GM12878 (cell line): ENCODE measurements around the gene LILRB4. TPM values are rescaled to one million over a fixed set of nuclear protein-coding genes. Genes with fewer than 3 reads are reported as not detected.

Source experiments
- ATAC-seq: fragments of 200-7000 bp; cut with Tn5 transposase; 3 replicates; pipeline ENCODE4 v1.9.1; 2020; ENCODE audit warnings: mild to moderate bottlenecking, moderate library complexity
- BruUV-seq: library from RNA; stranded (reverse); fragments of 400-500 nt; replicated peaks from 2 replicates; lab custom pipeline; 2021; lab: Mats Ljungman, UMichigan
- CTCF ChIA-PET: fragments of 300-600 bp; sonication (Branson Sonifier 250); formaldehyde crosslinking; extraction: SDS; loops from one replicate; lab custom pipeline; 2021; ENCODE audit warnings: inconsistent platforms; lab: Yijun Ruan, JAX
- POLR2A ChIA-PET: fragments of 350-600 bp; formaldehyde crosslinking; extraction: SDS; loops from one replicate; lab custom pipeline; 2021; ENCODE audit warnings: inconsistent platforms; lab: Charles Lee
- RAD21 ChIA-PET: fragments of 300-600 bp; sonication (Branson Sonifier 250); formaldehyde crosslinking; loops from one replicate; lab custom pipeline; 2023; ENCODE audit warnings: antibody characterized with exemption; ENCODE audit not compliant: unreplicated experiment; lab: Charles Lee
- SMC1A ChIA-PET: fragments of 300-600 bp; sonication (Branson Sonifier 250); formaldehyde crosslinking; loops from one replicate; lab custom pipeline; 2023; ENCODE audit not compliant: unreplicated experiment, uncharacterized antibody; lab: Charles Lee
- DNase-seq: peaks from one replicate; pipeline ENCODE4 v3.0.0-alpha.2; 2011; ENCODE audit warnings: low read depth, low spot score
- FAIRE-seq: peaks from 3 replicates; lab custom pipeline; 2011; peaks lifted over from hg19 to GRCh38; lab: Jason Lieb, UNC
- H2AFZ ChIP-seq: 2 replicates; pipeline ENCODE4 v1.6.0; 2011; ENCODE audit warnings: low read depth, low read length, control low read depth; ENCODE audit not compliant: control insufficient read depth
- H3K27ac ChIP-seq: 2 replicates; pipeline ENCODE4 v1.5.1; 2011; ENCODE audit warnings: control low read depth; ENCODE audit not compliant: control insufficient read depth, insufficient read depth
- H3K27me3 ChIP-seq, 2 experiments: replicated peaks in 1 of 2; 2 replicates each; pipeline versions ENCODE4 v1.6.0 to v1.6.1; 2011; ENCODE audit warnings: low read length in 1 of 2; ENCODE audit not compliant: control insufficient read depth in 2 of 2, insufficient read depth in 2 of 2
- H3K36me3 ChIP-seq, 2 experiments: 2 replicates each; pipeline ENCODE4 v1.5.1; 2011; ENCODE audit warnings: low read length in 1 of 2; ENCODE audit not compliant: control insufficient read depth in 2 of 2, insufficient read depth in 2 of 2
- H3K4me1 ChIP-seq: 2 replicates; pipeline ENCODE4 v1.6.1; 2011; ENCODE audit warnings: mild to moderate bottlenecking, low read length, moderate library complexity, mixed read lengths; ENCODE audit not compliant: control insufficient read depth, insufficient read depth
- H3K4me2 ChIP-seq: 2 replicates; pipeline ENCODE4 v1.6.0; 2011; ENCODE audit warnings: control low read depth; ENCODE audit not compliant: control insufficient read depth, insufficient read depth
- H3K4me3 ChIP-seq: fragments of 200-600 bp; sonication (generic); 2 replicates; pipeline ENCODE4 v1.5.1; 2016
- H3K79me2 ChIP-seq: 2 replicates; pipeline ENCODE4 v1.6.0; 2011; ENCODE audit warnings: low read length; ENCODE audit not compliant: control insufficient read depth, insufficient read depth
- H3K9ac ChIP-seq: 2 replicates; pipeline ENCODE4 v1.8.0; 2011; ENCODE audit warnings: low read length, control low read depth, mixed read lengths; ENCODE audit not compliant: control insufficient read depth, insufficient read depth
- H3K9me3 ChIP-seq: replicated peaks from 3 replicates; pipeline ENCODE4 v1.5.1; 2011; ENCODE audit warnings: mild to moderate bottlenecking, low read length; ENCODE audit not compliant: control insufficient read depth, insufficient read depth
- H4K20me1 ChIP-seq: 2 replicates; pipeline ENCODE4 v1.6.0; 2011; ENCODE audit not compliant: control insufficient read depth, insufficient read depth
- BCL11A ChIP-seq: IDR thresholded peaks from 2 replicates; pipeline ENCODE4 v1.6.1; 2011; ENCODE audit warnings: low read depth, low read length
- CBX3 ChIP-seq: fragments of 200-600 bp; sonication (generic); IDR thresholded peaks from 2 replicates; pipeline ENCODE4 v1.6.1; 2016; ENCODE audit warnings: low read depth, borderline replicate concordance
- CREB1 ChIP-seq: IDR thresholded peaks from 2 replicates; pipeline ENCODE4 v1.6.1; 2012; ENCODE audit warnings: low read depth, mild to moderate bottlenecking, inconsistent platforms
- CTCF ChIP-seq, 3 experiments: IDR thresholded peaks in 2 of 3; conservative IDR thresholded peaks in 1 of 3; 2 replicates each; pipeline ENCODE4 v1.5.1; 2011; ENCODE audit warnings: low read depth in 3 of 3, low read length in 3 of 3, mild to moderate bottlenecking in 3 of 3, control low read depth in 2 of 3, moderate library complexity in 2 of 3, inconsistent platforms in 1 of 3, mixed read lengths in 1 of 3; ENCODE audit not compliant: control insufficient read depth in 2 of 3, insufficient read depth in 1 of 3; ENCODE audit errors: extremely low read depth in 1 of 3
- E2F8 ChIP-seq: fragments of 450-650 bp; IDR thresholded peaks from 2 replicates; pipeline ENCODE4 v1.6.1; 2018; ENCODE audit warnings: mild to moderate bottlenecking, low read depth, moderate library complexity; ENCODE audit not compliant: partially characterized antibody
- HSF1 ChIP-seq: fragments of 150-350 bp; IDR thresholded peaks from 2 replicates; pipeline ENCODE4 v1.6.1; 2014; ENCODE audit warnings: mild to moderate bottlenecking, low read depth, low read length
- IRF4 ChIP-seq: IDR thresholded peaks from 2 replicates; pipeline ENCODE4 v1.6.1; 2011; ENCODE audit warnings: low read depth, low read length
- PML ChIP-seq: IDR thresholded peaks from 2 replicates; pipeline ENCODE4 v1.6.1; 2012; ENCODE audit warnings: low read length, inconsistent platforms
- ZBTB11 ChIP-seq: fragments of 450-650 bp; formaldehyde crosslinking; IDR thresholded peaks from 2 replicates; pipeline ENCODE4 v1.5.0; 2022; ENCODE audit warnings: mild to moderate bottlenecking, missing genetic modification characterization
- WGBS: methylation state at CpG from one replicate; pipeline ENCODE4 v1.1.6; 2016; ENCODE audit warnings: low lambda C conversion rate; ENCODE audit not compliant: insufficient replicate concordance, insufficient coverage; ENCODE audit errors: missing lambda C conversion rate; 5-methylcytosine and 5-hydroxymethylcytosine counted together
- in situ Hi-C: fragments of 300-500 bp; cut with MboI; formaldehyde crosslinking; loops from 9 replicates; pipeline ENCODE4 v1.14.3; 2018; ENCODE audit warnings: mixed read lengths
- intact Hi-C: fragments of 100-400 bp; cut with micrococcal nuclease; formaldehyde crosslinking; loops from one replicate; pipeline ENCODE4 v1.14.2; 2022; ENCODE audit not compliant: unreplicated experiment
- polyA plus RNA-seq, 11 experiments: library from polyadenylated mRNA; depleted of rRNA in 4 of 11; unstranded in 6 of 11; stranded (reverse) in 5 of 11; fragments of >200 nt; fragmentation: Nextera tagmentation in 4 of 11; fragmentation: Illumina TruSeq in 1 of 11; extraction: Ambion mirVana in 4 of 11; extraction: Trizol in 1 of 11; gene quantifications; 1 replicate in 1 of 11; 2 replicates in 10 of 11; pipeline versions ENCODE4 v1.2.1 to v1.2.3, GENCODE V29; 2011 to 2016; ENCODE audit warnings: inconsistent platforms in 2 of 11, missing spikeins in 2 of 11, low read depth in 1 of 11
- total RNA-seq, 4 experiments: library from RNA; depleted of rRNA in 3 of 4; stranded (reverse); fragments of >200 nt in 3 of 4; fragmentation: Illumina TruSeq in 1 of 4; extraction: Trizol in 1 of 4; gene quantifications; 2 replicates each; pipeline versions ENCODE4 v1.2.1 to v1.2.3, GENCODE V29; 2013 to 2021

Gene LILRB4
- total and polyA plus RNA-seq, 10 of the 15 experiments (the other 5 are each of a cell fraction or from before 2014, with no cell fraction given): 2.0 to 39.8 (median 16.0) TPM

DNA sequence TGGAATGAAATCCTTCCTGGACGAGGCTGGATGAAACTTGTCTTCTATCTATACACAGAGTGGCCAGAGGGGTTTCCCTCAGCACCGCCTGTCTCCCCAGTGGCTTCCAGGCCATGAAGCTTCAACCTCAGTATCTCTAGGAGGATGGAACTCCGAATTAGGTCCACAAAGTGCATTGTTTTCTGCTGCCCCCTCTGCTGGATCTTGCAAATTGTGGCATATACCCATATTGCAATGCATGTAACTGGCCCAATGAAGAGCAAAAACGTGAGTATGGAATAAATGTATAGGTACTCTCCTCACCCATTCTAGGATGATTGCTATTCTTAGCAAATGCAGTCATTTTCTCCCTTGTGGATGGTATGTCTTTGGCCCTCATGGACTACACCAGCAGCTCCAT is 14.7 kb upstream of the LILRB4 start (continued):
- TF ChIP-seq ZBTB11 (CRISPR knock-in tag) (no peak), PML (no peak), IRF4 (no peak), E2F8 (no peak)

DNA sequence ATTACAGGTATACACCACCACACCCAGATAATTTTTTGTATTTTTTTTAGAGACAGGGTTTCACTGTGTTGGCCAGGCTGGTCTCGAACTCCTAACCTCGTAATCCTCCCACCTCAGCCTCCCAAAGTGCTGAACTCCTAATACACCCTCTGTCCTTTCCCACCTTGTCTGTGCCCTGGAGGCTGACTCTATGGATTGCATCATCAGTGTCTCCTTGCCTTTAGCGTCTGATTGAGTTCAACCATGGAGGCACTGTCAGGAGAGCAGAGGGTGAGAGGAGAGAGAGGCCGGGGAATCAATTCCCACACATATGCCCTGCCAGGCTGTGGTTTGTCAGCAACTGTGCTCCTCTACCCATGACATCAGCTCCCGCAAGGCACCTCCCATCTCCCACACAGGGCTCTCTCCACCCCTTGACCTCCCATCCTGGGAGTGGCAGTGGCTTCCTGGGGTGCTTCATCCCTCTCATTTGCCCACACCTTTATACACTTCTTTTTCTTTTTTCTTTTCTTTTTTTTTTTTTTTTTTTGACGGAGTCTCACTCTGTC is 12.6 kb upstream of the LILRB4 start:
- Histone ChIP-seq H3K27ac (no peak overlapping the region), H3K27me3 (no peaks in the 10 kb centered on the region), H3K36me3 (no peaks in the 10 kb centered on the region), H3K9ac (no peak overlapping the region), H3K4me1 (peaks cover 7% of the 10 kb centered on the region), H3K4me2 (no peak overlapping the region), H2AFZ (no peak overlapping the region), H4K20me1 (no peaks in the 10 kb centered on the region), H3K9me3 (no peaks in the 10 kb centered on the region; the same call in 2 of the 3 replicates), H3K4me3 (no peak overlapping the region), H3K79me2 (no peaks in the 10 kb centered on the region)
- in situ Hi-C loops: loop anchor here (5.0 kb wide), 1 partner anchor 173 kb away; no protein-coding TSS in a partner anchor
- ChIA-PET RAD21 (interaction anchor here (0.8 to 7.8 kb wide), 3 partner anchors 12 to 170 kb away, joined by 3 to 189 read pairs (median 59); no protein-coding TSS in a partner anchor), SMC1A (interaction anchor here (0.6 to 8.0 kb wide), 8 partner anchors 15 to 266 kb away, joined by 3 to 268 read pairs (median 12); no protein-coding TSS in a partner anchor), CTCF (interaction anchor here (1.1 to 20.7 kb wide), 5 partner anchors 12 to 170 kb away, joined by 3 to 842 read pairs (median 54); partner anchors contain the start of gene LILRB4), POLR2A (interaction anchor here (0.6 kb wide), 1 partner anchor 366 kb away, joined by 3 read pairs; no protein-coding TSS in a partner anchor)
- FAIRE-seq (no peak), DNase-seq (no peak), ATAC-seq (no peak)
- no TSS peak for BruUV-seq
- intact Hi-C loops: no loop called here
- WGBS: 55% methylated on average over 5 of the region's 6 CpGs
- TF ChIP-seq HSF1 (no peak), BCL11A (no peak), CBX3 (no peak), CTCF (IDR thresholded peaks at IDR 0.05 in 2 of 3, conservative IDR thresholded peaks at IDR 0.05 in 1 of 3; ENCODE audit: control insufficient read depth in 2 of 3, extremely low read depth in 1 of 3, insufficient read depth in 1 of 3, low read depth in 3 of 3, low read length in 3 of 3) (no peak), CREB1 (no peak)
